HepG2 (cell line): ENCODE data around the gene NFE2L3. TPM values are rescaled to one million over a fixed set of nuclear protein-coding genes. Genes with fewer than 3 reads are reported as not detected.

ENCODE experiments used
- ATF1 ChIP-seq: IDR thresholded peaks from 2 replicates; pipeline ENCODE4 v1.6.1; 2016; ENCODE audit warnings: mild to moderate bottlenecking, control low read depth
- ELF1 ChIP-seq: sonication (generic); formaldehyde crosslinking; IDR thresholded peaks from 2 replicates; pipeline ENCODE4 v1.4.0; 2020; ENCODE audit warnings: missing genetic modification reagents
- FOSL2 ChIP-seq: sonication (generic); formaldehyde crosslinking; IDR thresholded peaks from 2 replicates; pipeline ENCODE4 v1.4.0; 2020; ENCODE audit warnings: missing genetic modification reagents
- GABPB1 ChIP-seq: IDR thresholded peaks from 2 replicates; pipeline ENCODE4 v1.6.1; 2016; ENCODE audit warnings: mild to moderate bottlenecking, missing genetic modification reagents, moderate library complexity, missing compliant biosample characterization
- GTF2F1 ChIP-seq: fragments of 150-350 bp; IDR thresholded peaks from 2 replicates; pipeline ENCODE4 v1.6.1; 2014; ENCODE audit warnings: low read length
- HIVEP1 ChIP-seq: sonication (generic); formaldehyde crosslinking; IDR thresholded peaks from 2 replicates; pipeline ENCODE4 v1.4.0; 2020; ENCODE audit warnings: mild to moderate bottlenecking, missing genetic modification reagents
- IKZF4 ChIP-seq: sonication (generic); formaldehyde crosslinking; IDR thresholded peaks from 2 replicates; pipeline ENCODE4 v1.5.1; 2020; ENCODE audit warnings: borderline replicate concordance, mild to moderate bottlenecking, low read depth, missing genetic modification reagents; ENCODE audit errors: not compliant biosample characterization
- KAT7 ChIP-seq: IDR thresholded peaks from 2 replicates; pipeline ENCODE4 v1.6.1; 2018; ENCODE audit warnings: borderline replicate concordance, missing compliant biosample characterization
- KLF9 ChIP-seq: IDR thresholded peaks from 2 replicates; pipeline ENCODE4 v1.6.1; 2016; ENCODE audit warnings: low read depth
- MED13 ChIP-seq: sonication (generic); formaldehyde crosslinking; IDR thresholded peaks from 2 replicates; pipeline ENCODE4 v1.5.0; 2020; ENCODE audit warnings: missing genetic modification reagents
- MXD4 ChIP-seq: IDR thresholded peaks from 2 replicates; pipeline ENCODE4 v1.6.1; 2016; ENCODE audit warnings: mild to moderate bottlenecking, missing biosample characterization, missing genetic modification reagents
- NR2F6 ChIP-seq, 2 experiments: IDR thresholded peaks; 2 replicates each; pipeline ENCODE4 v1.6.1; 2016; ENCODE audit warnings: antibody characterized with exemption in 1 of 2, mild to moderate bottlenecking in 1 of 2
- PHB2 ChIP-seq: fragments of 450-650 bp; IDR thresholded peaks from 2 replicates; pipeline ENCODE4 v1.6.1; 2018; ENCODE audit not compliant: partially characterized antibody
- PLRG1 ChIP-seq: fragments of 450-650 bp; conservative IDR thresholded peaks from 2 replicates; pipeline ENCODE4 v1.6.1; 2016
- SNRNP70 ChIP-seq: fragments of 200-400 bp; formaldehyde crosslinking; IDR thresholded peaks from 2 replicates; pipeline ENCODE4 v1.6.1; 2017; ENCODE audit warnings: mild to moderate bottlenecking, low read depth, low read length, moderate library complexity
- STAT5B ChIP-seq: sonication (generic); formaldehyde crosslinking; IDR thresholded peaks from 2 replicates; pipeline ENCODE4 v1.4.0; 2020; ENCODE audit warnings: missing genetic modification reagents
- TCF7 ChIP-seq: sonication (generic); IDR thresholded peaks from 2 replicates; pipeline ENCODE4 v1.6.1; 2016; ENCODE audit warnings: antibody characterized with exemption, low read depth
- ZNF256 ChIP-seq: sonication (generic); formaldehyde crosslinking; conservative IDR thresholded peaks from 2 replicates; pipeline ENCODE4 v1.4.0; 2020; ENCODE audit warnings: missing genetic modification reagents
- ZNF484 ChIP-seq: sonication (generic); formaldehyde crosslinking; IDR thresholded peaks from 2 replicates; pipeline ENCODE4 v1.5.1; 2020; ENCODE audit warnings: mild to moderate bottlenecking, low read depth, missing genetic modification reagents, borderline replicate concordance
- ZNF776 ChIP-seq: sonication (generic); formaldehyde crosslinking; IDR thresholded peaks from 2 replicates; pipeline ENCODE4 v1.4.0; 2020; ENCODE audit warnings: mild to moderate bottlenecking, missing genetic modification reagents
- polyA plus RNA-seq, 8 experiments: library from polyadenylated mRNA; depleted of rRNA in 3 of 8; stranded (reverse) in 7 of 8; unstranded in 1 of 8; fragments of >200 nt; fragmentation: Illumina TruSeq in 4 of 8; extraction: Trizol in 4 of 8; gene quantifications; 2 replicates each; pipeline versions ENCODE4 v1.2.1 to v1.2.3, GENCODE V29; 2011 to 2016; ENCODE audit warnings: low read depth in 4 of 8, missing spikeins in 1 of 8, mixed read lengths in 1 of 8; ENCODE audit not compliant: insufficient read depth in 1 of 8
- total RNA-seq, 5 experiments: library from RNA; depleted of rRNA; stranded (reverse); fragments of >200 nt; fragmentation: Illumina TruSeq; extraction: Trizol; gene quantifications; 2 replicates each; pipeline ENCODE4 v1.2.3, GENCODE V29; 2016; ENCODE audit warnings: low read depth in 1 of 5
- TF ChIP-seq, protein P1 (sequence below), 2 experiments: fragments of 450-650 bp in 1 of 2; sonication (generic) in 1 of 2; formaldehyde crosslinking; IDR thresholded peaks; 2 replicates each; pipeline versions ENCODE4 v1.5.0 to v1.8.0; 2020 to 2022; ENCODE audit warnings: mild to moderate bottlenecking in 1 of 2, missing genetic modification reagents in 1 of 2
- TF ChIP-seq, protein P2 (sequence below): sonication (generic); formaldehyde crosslinking; IDR thresholded peaks from 2 replicates; pipeline ENCODE4 v1.4.0; 2020; ENCODE audit warnings: missing genetic modification reagents, borderline replicate concordance
- TF ChIP-seq, protein P3 (sequence below): sonication (generic); formaldehyde crosslinking; IDR thresholded peaks from 2 replicates; pipeline ENCODE4 v1.5.0; 2020; ENCODE audit warnings: mild to moderate bottlenecking, missing genetic modification reagents
- TF ChIP-seq, protein P4 (sequence below): IDR thresholded peaks from 2 replicates; pipeline ENCODE4 v1.6.1; 2012; ENCODE audit warnings: inconsistent platforms
- TF ChIP-seq, protein P5 (sequence below): fragments of 450-650 bp; IDR thresholded peaks from 2 replicates; pipeline ENCODE4 v1.6.1; 2017

NFE2L3 gene
- total and polyA plus RNA-seq, 2 of the 13 experiments (the other 11 are each of a cell fraction or from before 2014, with no cell fraction given) = 11.4 to 19.4 TPM

DNA sequence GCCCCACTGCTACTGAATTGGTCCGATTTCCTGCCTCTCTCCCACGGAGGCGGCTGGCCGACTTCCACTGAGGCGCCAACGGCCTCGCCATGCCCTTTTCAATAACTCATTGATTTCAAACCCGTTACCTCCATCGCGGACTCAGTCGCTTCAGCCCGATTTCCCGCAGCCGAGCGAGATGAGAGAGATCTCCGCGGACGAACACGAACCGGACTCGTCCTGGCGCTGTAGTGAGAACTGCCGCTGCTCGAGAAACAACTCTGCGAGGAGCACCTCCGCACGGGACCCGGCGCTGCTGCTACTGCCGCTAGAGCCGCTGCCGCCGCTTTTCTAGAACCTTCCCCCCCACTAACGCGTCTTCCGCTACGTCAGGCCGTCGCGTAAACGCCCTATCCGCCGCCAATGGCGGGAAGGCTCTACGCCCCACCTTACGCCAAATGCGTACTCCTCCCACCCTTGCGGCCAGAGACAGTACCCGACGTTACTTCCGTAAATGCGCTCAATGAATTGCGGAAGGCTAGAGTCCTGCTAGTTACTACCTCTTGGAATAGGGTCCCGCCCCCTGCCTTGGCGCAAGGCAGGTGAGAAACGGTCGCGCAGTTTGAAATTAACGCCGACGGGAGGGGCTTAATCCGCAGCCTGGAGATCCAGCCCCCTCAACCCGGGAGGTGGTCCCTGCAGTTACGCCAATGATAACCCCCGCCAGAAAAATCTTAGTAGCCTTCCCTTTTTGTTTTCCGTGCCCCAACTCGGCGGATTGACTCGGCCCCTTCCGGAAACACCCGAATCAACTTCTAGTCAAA is 48.6 kb downstream of the NFE2L3 start, which contains the start of gene HNRNPA2B1 (continued):
- TF ChIP-seq NR2F6 (IDR thresholded peaks at IDR 0.05) (no peak), NR2F6 (CRISPR knock-in tag; IDR thresholded peaks at IDR 0.05) (no peak), STAT5B (CRISPR knock-in tag) (0 out of 2 replicates have a peak, but pooled peaks have one; percentile 59), ELF1 (CRISPR knock-in tag) (peak; percentile 73), TCF7 (no peak; the same call in 1 of the 2 replicates), GABPB1 (CRISPR knock-in tag) (peak; percentile 88), IKZF4 (CRISPR knock-in tag) (peak; percentile 78), FOSL2 (CRISPR knock-in tag) (peak; percentile 30; the same call in 1 of the 2 replicates), KAT7 (CRISPR knock-in tag) (no peak; the same call in 1 of the 2 replicates), MXD4 (CRISPR knock-in tag) (no peak), PLRG1 (no peak), ATF1 (CRISPR knock-in tag) (peak; percentile 83), ZNF776 (peak; percentile 66; the same call in 1 of the 2 replicates), GTF2F1 (peak; percentile 61; the same call in 1 of the 2 replicates), SNRNP70 (peak; percentile 96), MED13 (CRISPR knock-in tag) (peak; percentile 67; the same call in 1 of the 2 replicates), KLF9 (no peak; the same call in 1 of the 2 replicates), PHB2 (no peak), ZNF256 (CRISPR knock-in tag) (peak; percentile 90; the same call in 1 of the 2 replicates), HIVEP1 (CRISPR knock-in tag) (0 out of 2 replicates have a peak, but pooled peaks have one; percentile 44), ZNF484 (CRISPR knock-in tag) (no peak)
- TF ChIP-seq, protein P1, sequence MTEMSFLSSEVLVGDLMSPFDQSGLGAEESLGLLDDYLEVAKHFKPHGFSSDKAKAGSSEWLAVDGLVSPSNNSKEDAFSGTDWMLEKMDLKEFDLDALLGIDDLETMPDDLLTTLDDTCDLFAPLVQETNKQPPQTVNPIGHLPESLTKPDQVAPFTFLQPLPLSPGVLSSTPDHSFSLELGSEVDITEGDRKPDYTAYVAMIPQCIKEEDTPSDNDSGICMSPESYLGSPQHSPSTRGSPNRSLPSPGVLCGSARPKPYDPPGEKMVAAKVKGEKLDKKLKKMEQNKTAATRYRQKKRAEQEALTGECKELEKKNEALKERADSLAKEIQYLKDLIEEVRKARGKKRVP (CRISPR knock-in tag; IDR thresholded peaks at IDR 0.05) = peak in 1 of 2 experiments; percentile 50; a peak in 2 of 4 replicates
- TF ChIP-seq, protein P2, sequence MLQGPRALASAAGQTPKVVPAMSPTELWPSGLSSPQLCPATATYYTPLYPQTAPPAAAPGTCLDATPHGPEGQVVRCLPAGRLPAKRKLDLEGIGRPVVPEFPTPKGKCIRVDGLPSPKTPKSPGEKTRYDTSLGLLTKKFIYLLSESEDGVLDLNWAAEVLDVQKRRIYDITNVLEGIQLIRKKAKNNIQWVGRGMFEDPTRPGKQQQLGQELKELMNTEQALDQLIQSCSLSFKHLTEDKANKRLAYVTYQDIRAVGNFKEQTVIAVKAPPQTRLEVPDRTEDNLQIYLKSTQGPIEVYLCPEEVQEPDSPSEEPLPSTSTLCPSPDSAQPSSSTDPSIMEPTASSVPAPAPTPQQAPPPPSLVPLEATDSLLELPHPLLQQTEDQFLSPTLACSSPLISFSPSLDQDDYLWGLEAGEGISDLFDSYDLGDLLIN (CRISPR knock-in tag) = peak; percentile 69
- TF ChIP-seq, protein P3, sequence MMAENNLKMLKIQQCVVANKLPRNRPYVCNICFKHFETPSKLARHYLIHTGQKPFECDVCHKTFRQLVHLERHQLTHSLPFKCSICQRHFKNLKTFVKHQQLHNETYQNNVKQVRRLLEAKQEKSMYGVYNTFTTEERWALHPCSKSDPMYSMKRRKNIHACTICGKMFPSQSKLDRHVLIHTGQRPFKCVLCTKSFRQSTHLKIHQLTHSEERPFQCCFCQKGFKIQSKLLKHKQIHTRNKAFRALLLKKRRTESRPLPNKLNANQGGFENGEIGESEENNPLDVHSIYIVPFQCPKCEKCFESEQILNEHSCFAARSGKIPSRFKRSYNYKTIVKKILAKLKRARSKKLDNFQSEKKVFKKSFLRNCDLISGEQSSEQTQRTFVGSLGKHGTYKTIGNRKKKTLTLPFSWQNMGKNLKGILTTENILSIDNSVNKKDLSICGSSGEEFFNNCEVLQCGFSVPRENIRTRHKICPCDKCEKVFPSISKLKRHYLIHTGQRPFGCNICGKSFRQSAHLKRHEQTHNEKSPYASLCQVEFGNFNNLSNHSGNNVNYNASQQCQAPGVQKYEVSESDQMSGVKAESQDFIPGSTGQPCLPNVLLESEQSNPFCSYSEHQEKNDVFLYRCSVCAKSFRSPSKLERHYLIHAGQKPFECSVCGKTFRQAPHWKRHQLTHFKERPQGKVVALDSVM (CRISPR knock-in tag) = no peak
- TF ChIP-seq, protein P4, sequence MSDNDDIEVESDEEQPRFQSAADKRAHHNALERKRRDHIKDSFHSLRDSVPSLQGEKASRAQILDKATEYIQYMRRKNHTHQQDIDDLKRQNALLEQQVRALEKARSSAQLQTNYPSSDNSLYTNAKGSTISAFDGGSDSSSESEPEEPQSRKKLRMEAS = peak; percentile 20; the same call in 1 of the 2 replicates
- TF ChIP-seq, protein P5, sequence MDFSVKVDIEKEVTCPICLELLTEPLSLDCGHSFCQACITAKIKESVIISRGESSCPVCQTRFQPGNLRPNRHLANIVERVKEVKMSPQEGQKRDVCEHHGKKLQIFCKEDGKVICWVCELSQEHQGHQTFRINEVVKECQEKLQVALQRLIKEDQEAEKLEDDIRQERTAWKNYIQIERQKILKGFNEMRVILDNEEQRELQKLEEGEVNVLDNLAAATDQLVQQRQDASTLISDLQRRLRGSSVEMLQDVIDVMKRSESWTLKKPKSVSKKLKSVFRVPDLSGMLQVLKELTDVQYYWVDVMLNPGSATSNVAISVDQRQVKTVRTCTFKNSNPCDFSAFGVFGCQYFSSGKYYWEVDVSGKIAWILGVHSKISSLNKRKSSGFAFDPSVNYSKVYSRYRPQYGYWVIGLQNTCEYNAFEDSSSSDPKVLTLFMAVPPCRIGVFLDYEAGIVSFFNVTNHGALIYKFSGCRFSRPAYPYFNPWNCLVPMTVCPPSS = no peak
